Glutamatergic neuron (in vitro differentiated cells): ENCODE data around the gene HSD3B1. TPM values are rescaled to one million over a fixed set of nuclear protein-coding genes. Genes with fewer than 3 reads are reported as not detected.

ENCODE experiments used
- DNase-seq: peaks from one replicate; pipeline ENCODE4 v3.0.0; 2022
- H3K27ac Mint-ChIP-seq: one replicate; pipeline ENCODE4 v1.8.0; 2020; ENCODE audit warnings: mild to moderate bottlenecking, mixed read lengths, inconsistent platforms; ENCODE audit not compliant: unreplicated experiment
- H3K27me3 Mint-ChIP-seq: one replicate; pipeline ENCODE4 v1.8.0; 2020; ENCODE audit warnings: mild to moderate bottlenecking, moderate library complexity, mixed read lengths, inconsistent platforms; ENCODE audit not compliant: unreplicated experiment
- H3K36me3 Mint-ChIP-seq: one replicate; pipeline ENCODE4 v1.8.0; 2020; ENCODE audit warnings: mild to moderate bottlenecking, mixed read lengths, inconsistent platforms; ENCODE audit not compliant: unreplicated experiment
- H3K4me1 Mint-ChIP-seq: one replicate; pipeline ENCODE4 v1.8.0; 2020; ENCODE audit warnings: mild to moderate bottlenecking, low read depth, mixed read lengths, inconsistent platforms; ENCODE audit not compliant: unreplicated experiment
- H3K4me3 Mint-ChIP-seq: one replicate; pipeline ENCODE4 v1.8.0; 2020; ENCODE audit warnings: mild to moderate bottlenecking, mixed read lengths, inconsistent platforms; ENCODE audit not compliant: unreplicated experiment
- H3K9me3 Mint-ChIP-seq: one replicate; pipeline ENCODE4 v1.8.0; 2020; ENCODE audit warnings: mild to moderate bottlenecking, moderate library complexity, mixed read lengths, inconsistent platforms; ENCODE audit not compliant: unreplicated experiment
- total RNA-seq: library from RNA; stranded (reverse); fragmentation: NEBNext Ultra II Directional; extraction: Animal tissue kit (Norgen Biotek cat#: 25700); gene quantifications from one replicate; pipeline ENCODE4 v1.2.1, GENCODE V29; 2021; ENCODE audit not compliant: unreplicated experiment
- TF ChIP-seq, protein P1 (sequence below): fragments of 200-600 bp; sonication (generic); IDR thresholded peaks from one replicate; pipeline ENCODE4 v1.5.0; 2021; ENCODE audit not compliant: partially characterized antibody, unreplicated experiment

Gene HSD3B1
- total RNA-seq, 1 donor from 2014 or later = not detected

DNA sequence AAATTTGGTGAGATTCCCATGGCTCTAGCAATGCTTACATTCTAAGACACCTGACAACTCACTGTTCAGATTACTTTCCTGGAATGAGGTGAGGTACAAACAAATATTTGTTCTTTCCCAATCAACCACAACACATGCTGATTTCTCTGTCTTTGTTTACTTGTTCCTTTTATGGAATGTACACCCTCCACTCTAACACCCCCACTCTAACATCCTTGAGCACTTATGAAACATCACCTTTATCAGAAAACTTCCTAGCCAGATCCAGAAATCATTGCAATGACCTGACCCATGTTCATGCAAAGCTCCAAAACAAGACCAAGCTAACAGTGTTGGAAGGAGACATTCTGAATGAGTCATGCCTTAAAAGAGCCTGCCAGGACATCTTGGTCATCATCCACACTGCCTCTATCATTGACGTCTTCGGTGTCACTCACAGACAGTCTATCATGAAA is 35.5 kb downstream of the HSD3B1 start:
- no peaks in the 10 kb centered on the region for H3K4me1 Mint-ChIP-seq
- peaks cover 2% of the 10 kb centered on the region for H3K9me3 Mint-ChIP-seq
- no peak overlapping the region for H3K27ac Mint-ChIP-seq
- no peaks in the 10 kb centered on the region for H3K27me3 Mint-ChIP-seq
- no peak overlapping the region for H3K4me3 Mint-ChIP-seq
- H3K36me3 Mint-ChIP-seq = no peaks in the 10 kb centered on the region
- TF ChIP-seq, protein P1, sequence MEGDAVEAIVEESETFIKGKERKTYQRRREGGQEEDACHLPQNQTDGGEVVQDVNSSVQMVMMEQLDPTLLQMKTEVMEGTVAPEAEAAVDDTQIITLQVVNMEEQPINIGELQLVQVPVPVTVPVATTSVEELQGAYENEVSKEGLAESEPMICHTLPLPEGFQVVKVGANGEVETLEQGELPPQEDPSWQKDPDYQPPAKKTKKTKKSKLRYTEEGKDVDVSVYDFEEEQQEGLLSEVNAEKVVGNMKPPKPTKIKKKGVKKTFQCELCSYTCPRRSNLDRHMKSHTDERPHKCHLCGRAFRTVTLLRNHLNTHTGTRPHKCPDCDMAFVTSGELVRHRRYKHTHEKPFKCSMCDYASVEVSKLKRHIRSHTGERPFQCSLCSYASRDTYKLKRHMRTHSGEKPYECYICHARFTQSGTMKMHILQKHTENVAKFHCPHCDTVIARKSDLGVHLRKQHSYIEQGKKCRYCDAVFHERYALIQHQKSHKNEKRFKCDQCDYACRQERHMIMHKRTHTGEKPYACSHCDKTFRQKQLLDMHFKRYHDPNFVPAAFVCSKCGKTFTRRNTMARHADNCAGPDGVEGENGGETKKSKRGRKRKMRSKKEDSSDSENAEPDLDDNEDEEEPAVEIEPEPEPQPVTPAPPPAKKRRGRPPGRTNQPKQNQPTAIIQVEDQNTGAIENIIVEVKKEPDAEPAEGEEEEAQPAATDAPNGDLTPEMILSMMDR = no peak
- no peak for DNase-seq

DNA sequence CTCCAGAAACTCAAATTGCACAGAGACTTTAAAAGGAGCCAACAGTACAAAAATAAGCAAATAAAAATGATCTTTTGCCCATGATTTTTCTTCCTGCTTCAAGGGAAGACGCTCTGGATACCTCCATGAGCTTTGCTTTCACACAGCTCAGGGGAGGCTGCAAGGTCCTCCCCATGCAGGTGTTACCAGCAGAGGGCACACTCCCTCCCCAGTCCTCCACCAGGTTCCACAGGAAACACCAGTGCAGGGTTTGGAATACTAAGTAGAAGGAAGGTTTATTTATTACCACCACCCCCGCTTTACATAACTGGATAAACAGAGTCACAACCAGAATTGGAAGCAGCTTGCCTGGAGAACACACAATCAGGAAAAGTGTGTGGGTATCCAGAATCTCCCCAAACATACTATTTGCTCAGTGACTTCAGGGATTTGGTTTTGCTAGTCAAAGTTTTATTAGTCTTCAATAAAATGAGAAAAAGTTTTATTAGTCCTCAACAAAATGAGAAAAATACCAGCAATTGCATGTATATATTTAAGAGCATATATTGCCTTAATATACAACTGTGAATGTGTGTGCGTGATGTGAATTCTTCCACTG is 37.3 kb downstream of the HSD3B1 start:
- TF ChIP-seq, protein P1 = no peak
- no peaks in the 10 kb centered on the region for H3K4me1 Mint-ChIP-seq
- H3K4me3 Mint-ChIP-seq = no peak overlapping the region
- H3K9me3 Mint-ChIP-seq = peaks cover 2% of the 10 kb centered on the region
- no peak overlapping the region for H3K27ac Mint-ChIP-seq
- no peaks in the 10 kb centered on the region for H3K36me3 Mint-ChIP-seq
- peak; percentile 37 for DNase-seq
- no peaks in the 10 kb centered on the region for H3K27me3 Mint-ChIP-seq

DNA sequence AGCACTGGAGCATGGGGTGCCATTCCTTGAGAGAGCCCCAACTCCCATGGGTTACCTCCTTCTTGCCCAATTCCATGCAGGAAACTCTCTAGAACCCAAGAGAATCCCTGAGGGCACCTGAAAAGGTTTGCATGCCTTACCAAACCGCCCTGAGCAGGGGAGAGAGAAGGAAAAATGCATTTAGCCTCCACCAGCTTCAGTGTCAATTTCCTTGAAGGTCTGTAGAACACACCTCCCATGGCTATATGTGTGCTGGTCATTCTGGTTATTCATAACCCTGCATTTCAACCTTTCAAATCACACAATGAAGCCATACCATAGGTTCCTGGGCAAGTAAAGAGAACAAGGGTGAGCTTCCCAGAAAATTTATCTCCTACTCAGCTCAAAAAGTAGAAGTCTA is 39.6 kb downstream of the HSD3B1 start:
- Mint-ChIP-seq H3K4me1 (no peaks in the 10 kb centered on the region), H3K4me3 (no peak overlapping the region), H3K9me3 (peaks cover 2% of the 10 kb centered on the region), H3K27me3 (no peaks in the 10 kb centered on the region), H3K36me3 (no peaks in the 10 kb centered on the region), H3K27ac (no peak overlapping the region)
- TF ChIP-seq, protein P1 = no peak
- DNase-seq = no peak

DNA sequence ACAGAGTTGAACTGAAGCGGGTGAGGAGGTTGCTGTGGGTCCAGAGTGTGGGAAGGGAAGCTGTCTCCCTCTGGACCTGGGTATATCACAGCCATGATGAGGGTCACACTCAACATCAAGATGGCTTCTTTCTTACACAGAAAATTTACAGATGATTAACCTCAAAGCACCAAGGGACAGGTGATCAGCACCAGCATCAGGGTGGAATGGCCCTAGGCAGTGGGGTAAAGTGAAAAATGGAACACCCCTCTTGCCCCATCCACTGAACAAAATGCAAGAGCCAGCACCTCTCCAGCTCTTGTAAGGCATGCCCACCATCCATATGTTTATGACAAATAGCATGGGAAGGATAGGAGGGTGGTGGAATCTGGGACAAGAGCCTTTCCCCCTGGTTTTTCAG is 40.3 kb downstream of the HSD3B1 start:
- no peaks in the 10 kb centered on the region for H3K27me3 Mint-ChIP-seq
- no peaks in the 10 kb centered on the region for H3K36me3 Mint-ChIP-seq
- no peak for DNase-seq
- H3K4me1 Mint-ChIP-seq = no peaks in the 10 kb centered on the region
- H3K4me3 Mint-ChIP-seq = no peak overlapping the region
- H3K9me3 Mint-ChIP-seq = no peaks in the 10 kb centered on the region
- TF ChIP-seq, protein P1 = no peak
- H3K27ac Mint-ChIP-seq = no peak overlapping the region

DNA sequence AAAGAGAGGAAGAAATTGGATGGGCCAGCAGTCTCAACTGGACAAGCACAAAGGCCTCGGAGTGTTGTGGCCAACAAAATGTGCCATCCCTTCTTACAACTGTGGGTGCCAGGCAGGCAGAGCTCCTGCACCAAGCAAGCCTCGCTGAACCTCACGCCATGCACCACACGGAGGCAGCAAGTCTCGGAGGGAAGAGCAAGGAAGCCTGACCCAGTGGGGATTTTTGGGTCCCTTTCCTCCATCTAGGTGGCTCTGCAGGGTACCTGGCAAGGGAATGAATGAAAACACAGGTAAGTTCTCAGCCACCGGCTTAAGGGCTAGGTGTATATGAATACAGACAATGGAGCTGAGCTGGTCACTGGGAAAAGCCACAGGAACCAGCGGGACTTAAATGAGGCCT is 40.8 kb downstream of the HSD3B1 start:
- Mint-ChIP-seq H3K9me3 (no peaks in the 10 kb centered on the region), H3K4me3 (no peak overlapping the region), H3K36me3 (no peaks in the 10 kb centered on the region), H3K4me1 (no peaks in the 10 kb centered on the region), H3K27ac (no peak overlapping the region), H3K27me3 (no peaks in the 10 kb centered on the region)
- TF ChIP-seq, protein P1 = no peak
- no peak for DNase-seq
